GM23338 (cell line): ENCODE results near the gene KCNK10. TPM values are rescaled to one million over a fixed set of nuclear protein-coding genes. Genes with fewer than 3 reads are reported as not detected.

Experiments
- ATAC-seq: fragments of 200-7000 bp; cut with Tn5 transposase; 3 replicates; pipeline ENCODE4 v1.9.1; 2020
- DNase-seq: peaks from one replicate; pipeline ENCODE4 v3.0.0-alpha.2; 2015; ENCODE audit warnings: low spot score
- H2AFZ ChIP-seq: fragments of 200-600 bp; sonication (generic); 2 replicates; pipeline ENCODE4 v1.8.0; 2016; ENCODE audit warnings: antibody characterized with exemption, mild to moderate bottlenecking, moderate library complexity
- H3F3A ChIP-seq: fragments of 200-600 bp; sonication (generic); replicated peaks from 2 replicates; pipeline ENCODE4 v1.8.0; 2017; ENCODE audit warnings: antibody characterized with exemption, mixed run types, low read depth
- H3K27ac ChIP-seq: fragments of 200-600 bp; sonication (generic); 2 replicates; pipeline ENCODE4 v1.6.1; 2016; ENCODE audit warnings: low read depth
- H3K27me3 ChIP-seq: fragments of 200-600 bp; sonication (generic); 2 replicates; pipeline ENCODE4 v1.8.0; 2016; ENCODE audit warnings: mild to moderate bottlenecking, mixed run types, moderate library complexity; ENCODE audit not compliant: insufficient read depth
- H3K36me3 ChIP-seq: fragments of 200-600 bp; sonication (generic); 2 replicates; pipeline ENCODE4 v1.8.0; 2016; ENCODE audit warnings: mild to moderate bottlenecking; ENCODE audit not compliant: insufficient read depth
- H3K4me1 ChIP-seq: fragments of 200-600 bp; sonication (generic); 2 replicates; pipeline ENCODE4 v1.8.0; 2016; ENCODE audit warnings: mild to moderate bottlenecking, moderate library complexity; ENCODE audit not compliant: insufficient read depth
- H3K4me2 ChIP-seq: fragments of 200-600 bp; sonication (generic); 2 replicates; pipeline ENCODE4 v1.7.1; 2017; ENCODE audit warnings: mixed run types
- H3K4me3 ChIP-seq: fragments of 200-600 bp; sonication (generic); 2 replicates; pipeline ENCODE4 v1.6.1; 2016; ENCODE audit warnings: mixed run types
- H3K79me2 ChIP-seq: fragments of 200-600 bp; sonication (generic); replicated peaks from 2 replicates; pipeline ENCODE4 v1.8.0; 2017; ENCODE audit warnings: mild to moderate bottlenecking; ENCODE audit not compliant: insufficient read depth
- H3K9me2 ChIP-seq: fragments of 200-600 bp; sonication (generic); 2 replicates; pipeline ENCODE4 v1.8.0; 2017; ENCODE audit not compliant: insufficient read depth
- H4K20me1 ChIP-seq: fragments of 200-600 bp; sonication (generic); replicated peaks from 2 replicates; pipeline ENCODE4 v1.8.0; 2017; ENCODE audit warnings: mild to moderate bottlenecking; ENCODE audit not compliant: insufficient read depth
- H3K27ac Mint-ChIP-seq: 2 replicates; pipeline ENCODE4 v1.8.0; 2020; ENCODE audit warnings: inconsistent platforms, mild to moderate bottlenecking, moderate library complexity, mixed read lengths
- H3K27me3 Mint-ChIP-seq: 3 replicates; pipeline ENCODE4 v1.8.0; 2022; ENCODE audit warnings: low read depth, mild to moderate bottlenecking, moderate library complexity, mixed read lengths, inconsistent platforms; ENCODE audit not compliant: insufficient read depth, poor library complexity
- H3K36me3 Mint-ChIP-seq: 3 replicates; pipeline ENCODE4 v1.8.0; 2021; ENCODE audit warnings: low read depth, mild to moderate bottlenecking, inconsistent platforms, moderate library complexity, mixed read lengths
- H3K4me1 Mint-ChIP-seq: 3 replicates; pipeline ENCODE4 v1.8.0; 2020; ENCODE audit warnings: mild to moderate bottlenecking, inconsistent platforms, mixed read lengths
- H3K4me3 Mint-ChIP-seq: 3 replicates; pipeline ENCODE4 v1.8.0; 2021; ENCODE audit warnings: moderate library complexity, mild to moderate bottlenecking, inconsistent platforms, mixed read lengths
- H3K9me3 Mint-ChIP-seq: 3 replicates; pipeline ENCODE4 v1.8.0; 2020; ENCODE audit warnings: moderate library complexity, mild to moderate bottlenecking, inconsistent platforms, mixed read lengths
- ETS1 ChIP-seq: IDR thresholded peaks from 2 replicates; pipeline ENCODE4 v1.6.1; 2016; ENCODE audit warnings: antibody characterized with exemption
- EZH2 ChIP-seq: fragments of 200-600 bp; sonication (generic); IDR thresholded peaks from one replicate; pipeline ENCODE4 v1.8.0; 2017; ENCODE audit warnings: antibody characterized with exemption, mild to moderate bottlenecking, low read depth; ENCODE audit not compliant: unreplicated experiment
- JUNB ChIP-seq: IDR thresholded peaks from one replicate; pipeline ENCODE4 v1.6.1; 2016; ENCODE audit warnings: antibody characterized with exemption; ENCODE audit not compliant: unreplicated experiment
- NANOG ChIP-seq: IDR thresholded peaks from 2 replicates; pipeline ENCODE4 v1.6.1; 2016; ENCODE audit warnings: antibody characterized with exemption, borderline replicate concordance
- REST ChIP-seq: IDR thresholded peaks from one replicate; pipeline ENCODE4 v1.6.1; 2018; ENCODE audit warnings: antibody characterized with exemption; ENCODE audit not compliant: unreplicated experiment
- STAT1 ChIP-seq: IDR thresholded peaks from one replicate; pipeline ENCODE4 v1.6.1; 2016; ENCODE audit warnings: antibody characterized with exemption; ENCODE audit not compliant: unreplicated experiment
- ZNF462 ChIP-seq: fragments of 250-450 bp; sonication (Bioruptor Pico); IDR thresholded peaks from 2 replicates; pipeline ENCODE4 v1.5.0; 2020; ENCODE audit warnings: mild to moderate bottlenecking, moderate library complexity
- polyA plus RNA-seq: library from polyadenylated mRNA; unstranded; fragments of >200 nt; fragmentation: Nextera tagmentation; extraction: Ambion mirVana; gene quantifications from 2 replicates; pipeline ENCODE4 v1.2.1, GENCODE V29; 2016
- total RNA-seq: library from RNA; depleted of rRNA; stranded (reverse); fragments of >200 nt; shearing (Covaris generic); gene quantifications from 2 replicates; pipeline ENCODE4 v1.2.3, GENCODE V29; 2014

Gene KCNK10
- total and polyA plus RNA-seq, 2 experiments from 2014 or later: 0.29 to 1.0 TPM

GRCh38 chr14:88255196-88255595, 67.9 kb downstream of the KCNK10 start:
- Histone ChIP-seq H3F3A (no peaks in the 10 kb centered on the region), H2AFZ (no peak overlapping the region), H3K4me3 (no peak overlapping the region), H3K4me2 (no peak overlapping the region), H3K79me2 (no peaks in the 10 kb centered on the region), H3K9me2 (peaks cover 8% of the 10 kb centered on the region; the same call in 1 of the 2 replicates), H4K20me1 (no peaks in the 10 kb centered on the region), H3K27me3 (no peaks in the 10 kb centered on the region), H3K36me3 (no peaks in the 10 kb centered on the region), H3K4me1 (no peaks in the 10 kb centered on the region), H3K27ac (no peak overlapping the region)
- no peak overlapping the region for H3K27ac Mint-ChIP-seq
- TF ChIP-seq ZNF462 (CRISPR knock-in tag) (no peak), ETS1 (no peak)
- no peaks in the 10 kb centered on the region for H3K9me3 Mint-ChIP-seq
- ATAC-seq: no peak
- H3K4me1 Mint-ChIP-seq: peaks cover 3% of the 10 kb centered on the region; the same call in 2 of the 3 replicates
- no peaks in the 10 kb centered on the region for H3K36me3 Mint-ChIP-seq
- DNase-seq: no peak
- peaks cover 3% of the 10 kb centered on the region for H3K27me3 Mint-ChIP-seq
- H3K4me3 Mint-ChIP-seq: no peak overlapping the region

GRCh38 chr14:88252498-88252897, 70.6 kb downstream of the KCNK10 start:
- Histone ChIP-seq H4K20me1 (no peaks in the 10 kb centered on the region), H3K27ac (no peak overlapping the region), H3K9me2 (peaks cover 8% of the 10 kb centered on the region; the same call in 1 of the 2 replicates), H3K4me1 (no peaks in the 10 kb centered on the region), H2AFZ (no peak overlapping the region), H3K36me3 (no peaks in the 10 kb centered on the region), H3K79me2 (no peaks in the 10 kb centered on the region), H3K4me2 (no peak overlapping the region), H3F3A (no peaks in the 10 kb centered on the region), H3K27me3 (no peaks in the 10 kb centered on the region), H3K4me3 (no peak overlapping the region)
- no peak for ATAC-seq
- no peak for DNase-seq
- no peaks in the 10 kb centered on the region for H3K36me3 Mint-ChIP-seq
- no peak overlapping the region for H3K4me3 Mint-ChIP-seq
- peaks cover 3% of the 10 kb centered on the region; the same call in 2 of the 3 replicates for H3K4me1 Mint-ChIP-seq
- H3K27me3 Mint-ChIP-seq: peaks cover 5% of the 10 kb centered on the region
- H3K27ac Mint-ChIP-seq: no peak overlapping the region
- H3K9me3 Mint-ChIP-seq: no peaks in the 10 kb centered on the region
- TF ChIP-seq JUNB: no peak
- TF ChIP-seq NANOG: no peak
- TF ChIP-seq REST: no peak
- TF ChIP-seq STAT1: no peak
- no peak for TF ChIP-seq EZH2
